Measurements from ENCODE around the gene TRIM65. TPM values are rescaled to one million over a fixed set of nuclear protein-coding genes. Genes with fewer than 3 reads are reported as not detected.

The TRIM65 gene
- total and polyA plus RNA-seq, 2 of the 13 experiments (the other 11 are each of a cell fraction or from before 2014, with no cell fraction given), result 10.3 to 22.4 TPM

GRCh38 chr17:75878174-75878998 is 18.4 kb downstream of the TRIM65 start, which contains the start of gene TRIM47 (continued):
- no peak; the same call in 1 of the 2 replicates for TF ChIP-seq RAD21 (CRISPR knock-in tag; IDR thresholded peaks at IDR 0.05)
- TF ChIP-seq PCBP1 (IDR thresholded peaks at IDR 0.05; ENCODE audit: borderline replicate concordance, low read depth, low read length), result 0 out of 2 replicates have a peak, but pooled peaks have one; percentile 73
- no peak for TF ChIP-seq ZNF878 (CRISPR knock-in tag; IDR thresholded peaks at IDR 0.05)
- 0 out of 2 replicates have a peak, but pooled peaks have one; percentile 57 for TF ChIP-seq ZNF563 (CRISPR knock-in tag; IDR thresholded peaks at IDR 0.05)
- no peak for TF ChIP-seq ARID2 (CRISPR knock-in tag; IDR thresholded peaks at IDR 0.05; ENCODE audit: borderline replicate concordance)

- POLR2A ChIA-PET, result interaction anchor here (0.6 to 13.8 kb wide), 18 partner anchors 11 to 128 kb away, joined by 4 to 454 read pairs (median 26); partner anchors contain the start of genes ACOX1, CDK3, GALK1 and MRPL38
- DNase-seq (ENCODE audit: low spot score), result peak; percentile 68
- H3K9me3 ChIP-seq (ENCODE audit: low read length), result no peaks in the 10 kb centered on the region
- TF ChIP-seq JDP2 (CRISPR knock-in tag; IDR thresholded peaks at IDR 0.05; ENCODE audit: borderline replicate concordance), result no peak; the same call in 1 of the 2 replicates
- TF ChIP-seq MTERF4 (CRISPR knock-in tag; IDR thresholded peaks at IDR 0.05), result peak; percentile 75; the same call in 1 of the 2 replicates
- peak; percentile 68; the same call in 1 of the 2 replicates for TF ChIP-seq BATF2 (CRISPR knock-in tag; IDR thresholded peaks at IDR 0.05)
- TF ChIP-seq ZNF883 (CRISPR knock-in tag; IDR thresholded peaks at IDR 0.05; ENCODE audit: not compliant biosample characterization), result peak; percentile 94
- TF ChIP-seq SIN3A (IDR thresholded peaks at IDR 0.05; ENCODE audit: borderline replicate concordance, low read depth, low read length), result peak; percentile 24; the same call in 1 of the 2 replicates
- peak; percentile 74 for TF ChIP-seq ZNF709 (CRISPR knock-in tag; IDR thresholded peaks at IDR 0.05)
- TF ChIP-seq YEATS2 (CRISPR knock-in tag; IDR thresholded peaks at IDR 0.05; ENCODE audit: borderline replicate concordance), result no peak
- peak; percentile 78; the same call in 1 of the 2 replicates for TF ChIP-seq TEAD2 (CRISPR knock-in tag; IDR thresholded peaks at IDR 0.05)
- 0 out of 2 replicates have a peak, but pooled peaks have one; percentile 12 for TF ChIP-seq CSRNP1 (CRISPR knock-in tag; IDR thresholded peaks at IDR 0.05)
- no peak for TF ChIP-seq ZBTB37 (CRISPR knock-in tag; IDR thresholded peaks at IDR 0.05)
These were observed 19.0 kb downstream of the TRIM65 start for GRCh38 chr17:75877752-75878173.

More at GRCh38 chr17:75877752-75878173, 19.0 kb downstream of the TRIM65 start:
- Histone ChIP-seq H3K79me2 (ENCODE audit: insufficient read depth, low read length) (peaks cover 21% of the 10 kb centered on the region), H3K4me3 (replicated peaks in 1 of 3; ENCODE audit: insufficient read depth in 1 of 3, low read depth in 2 of 3, low read length in 3 of 3) (peak overlapping the region; percentile 71 to 84 (median 84)), H3K4me2 (ENCODE audit: low read depth, low read length) (peak overlapping the region; percentile 98), H3K36me3 (replicated peaks in 1 of 2; ENCODE audit: control insufficient read depth in 1 of 2, insufficient read depth in 2 of 2, low read length in 2 of 2) (peaks cover 3 to 18% of the 10 kb centered on the region in 2 experiments; a peak in 4 of 5 replicates), H3K27me3 (ENCODE audit: control insufficient read depth in 1 of 2, insufficient read depth in 2 of 2, low read length in 2 of 2) (no peaks in the 10 kb centered on the region), H3K9ac (ENCODE audit: insufficient read depth, low read depth, low read length) (peak overlapping the region; percentile 97), H3K4me1 (ENCODE audit: insufficient read depth, low read length) (peaks cover 46% of the 10 kb centered on the region), H2AFZ (ENCODE audit: low read length) (no peak overlapping the region), H4K20me1 (ENCODE audit: insufficient read depth, low read length) (no peaks in the 10 kb centered on the region; the same call in 1 of the 2 replicates), H3K27ac (ENCODE audit: extremely low read length, insufficient read depth, low read length) (peak overlapping the region; percentile 99)
- intact Hi-C loops (cut with micrococcal nuclease; ENCODE audit: unreplicated experiment), result loop anchor here (2.0 kb wide), 1 partner anchor 23 kb away; the partner anchor contains the start of gene WBP2
- 2% methylated on average over 25 of the region's 56 CpGs for WGBS (ENCODE audit: low lambda C conversion rate)
- CTCF ChIA-PET (ENCODE audit: low intra/inter-chr PET ratio, low total read pairs), result interaction anchor here (1.1 to 1.7 kb wide), 2 partner anchors 17 to 22 kb away, joined by 3 to 5 read pairs; no protein-coding TSS in a partner anchor
- no TSS peak for BruUV-seq (replicated peaks)
- in situ Hi-C loops (cut with HindIII; ENCODE audit: extremely low pct_ligation_motif_present, low pct_unique_long_range_greater_than_20kb), result no loop called here
- FAIRE-seq (no peak), ATAC-seq (peak; percentile 54)

All from HepG2 (cell line).